ENCODE measurements around the gene ARMCX4.
"Not testable (repeated sequence)": the region's sequence is repeated elsewhere in the genome, so short reads cannot be mapped to it uniquely, and the experiment has no call there.

ARMCX4 gene

DNA sequence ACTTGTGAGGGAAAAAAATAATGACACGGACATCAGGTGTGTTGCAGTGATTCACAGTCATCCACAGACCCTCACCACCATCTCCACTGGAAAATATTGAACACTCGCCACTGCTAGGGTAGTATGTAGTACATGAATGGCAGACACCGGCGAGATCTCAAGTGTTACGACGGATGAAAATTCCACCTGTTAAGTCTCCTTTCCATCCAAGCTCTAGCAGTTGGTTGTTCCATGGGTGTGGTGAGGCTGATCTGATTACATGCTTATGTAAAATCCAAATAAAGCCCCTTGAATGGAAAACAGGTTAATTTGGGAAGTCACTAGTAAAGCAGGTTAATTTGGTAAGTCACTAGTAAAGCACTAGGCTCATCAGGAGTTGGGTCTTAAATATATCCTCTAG, 1.1 kb upstream of the ARMCX4 start:
- Histone ChIP-seq H3K79me2 (ENCODE audit: control insufficient read depth, low read length) (no peaks in the 10 kb centered on the region), H3K4me1 (ENCODE audit: control insufficient read depth, low read length) (no peaks in the 10 kb centered on the region), H3K4me3 (ENCODE audit: low read length) (no peak overlapping the region), H3K27ac (ENCODE audit: low read depth, low read length) (no peak overlapping the region), H3K9me3 (ENCODE audit: control insufficient read depth, insufficient read depth, low read length) (no peaks in the 10 kb centered on the region), H3K36me3 (ENCODE audit: control insufficient read depth, low read length) (no peaks in the 10 kb centered on the region), H3K4me2 (ENCODE audit: low read length) (no peak overlapping the region), H4K20me1 (ENCODE audit: control insufficient read depth, insufficient read depth, low read depth, low read length) (no peaks in the 10 kb centered on the region), H3K27me3 (ENCODE audit: control insufficient read depth, low read length) (no peaks in the 10 kb centered on the region), H3F3A (ENCODE audit: control insufficient read depth, insufficient read depth) (no peaks in the 10 kb centered on the region), H3K9me2 (replicated peaks; ENCODE audit: control insufficient read depth, low read length) (no peaks in the 10 kb centered on the region)
- TF ChIP-seq, protein P1, sequence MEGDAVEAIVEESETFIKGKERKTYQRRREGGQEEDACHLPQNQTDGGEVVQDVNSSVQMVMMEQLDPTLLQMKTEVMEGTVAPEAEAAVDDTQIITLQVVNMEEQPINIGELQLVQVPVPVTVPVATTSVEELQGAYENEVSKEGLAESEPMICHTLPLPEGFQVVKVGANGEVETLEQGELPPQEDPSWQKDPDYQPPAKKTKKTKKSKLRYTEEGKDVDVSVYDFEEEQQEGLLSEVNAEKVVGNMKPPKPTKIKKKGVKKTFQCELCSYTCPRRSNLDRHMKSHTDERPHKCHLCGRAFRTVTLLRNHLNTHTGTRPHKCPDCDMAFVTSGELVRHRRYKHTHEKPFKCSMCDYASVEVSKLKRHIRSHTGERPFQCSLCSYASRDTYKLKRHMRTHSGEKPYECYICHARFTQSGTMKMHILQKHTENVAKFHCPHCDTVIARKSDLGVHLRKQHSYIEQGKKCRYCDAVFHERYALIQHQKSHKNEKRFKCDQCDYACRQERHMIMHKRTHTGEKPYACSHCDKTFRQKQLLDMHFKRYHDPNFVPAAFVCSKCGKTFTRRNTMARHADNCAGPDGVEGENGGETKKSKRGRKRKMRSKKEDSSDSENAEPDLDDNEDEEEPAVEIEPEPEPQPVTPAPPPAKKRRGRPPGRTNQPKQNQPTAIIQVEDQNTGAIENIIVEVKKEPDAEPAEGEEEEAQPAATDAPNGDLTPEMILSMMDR (IDR thresholded peaks at IDR 0.05; ENCODE audit: low read depth, low read length, poor library complexity, severe bottlenecking), result no peak
- no peak for TF ChIP-seq EZH2phosphoT487 (IDR thresholded peaks at IDR 0.05; ENCODE audit: borderline replicate concordance, low read length)

DNA sequence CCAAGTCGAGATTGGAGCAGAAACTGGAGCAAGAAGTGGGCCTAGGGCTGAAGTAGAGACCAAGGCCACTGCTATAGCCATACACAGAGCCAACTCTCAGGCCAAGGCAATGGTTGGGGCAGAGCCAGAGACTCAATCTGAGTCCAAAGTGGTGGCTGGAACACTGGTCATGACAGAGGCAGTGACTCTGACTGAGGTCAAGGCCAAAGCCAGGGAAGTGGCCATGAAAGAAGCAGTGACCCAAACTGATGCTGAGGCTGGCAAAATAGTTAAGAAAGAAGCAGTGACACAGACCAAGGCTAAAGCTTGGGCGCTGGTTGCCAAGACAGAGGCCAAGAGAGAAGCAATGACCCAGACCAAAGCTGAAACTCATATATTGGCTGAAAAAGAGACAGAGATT, 3.5 kb downstream of the ARMCX4 start:
- Histone ChIP-seq H3K4me3 (ENCODE audit: low read length) (no peak overlapping the region), H3K27me3 (ENCODE audit: control insufficient read depth, low read length) (no peaks in the 10 kb centered on the region), H4K20me1 (ENCODE audit: control insufficient read depth, insufficient read depth, low read depth, low read length) (no peaks in the 10 kb centered on the region), H3K36me3 (ENCODE audit: control insufficient read depth, low read length) (no peaks in the 10 kb centered on the region), H3F3A (ENCODE audit: control insufficient read depth, insufficient read depth) (no peaks in the 10 kb centered on the region), H3K9me2 (replicated peaks; ENCODE audit: control insufficient read depth, low read length) (no peaks in the 10 kb centered on the region), H3K27ac (ENCODE audit: low read depth, low read length) (no peak overlapping the region), H3K9me3 (ENCODE audit: control insufficient read depth, insufficient read depth, low read length) (no peaks in the 10 kb centered on the region), H3K4me2 (ENCODE audit: low read length) (no peak overlapping the region), H3K79me2 (ENCODE audit: control insufficient read depth, low read length) (no peaks in the 10 kb centered on the region), H3K4me1 (ENCODE audit: control insufficient read depth, low read length) (no peaks in the 10 kb centered on the region)
- no peak for TF ChIP-seq EZH2phosphoT487 (IDR thresholded peaks at IDR 0.05; ENCODE audit: borderline replicate concordance, low read length)
- TF ChIP-seq, protein P1 (IDR thresholded peaks at IDR 0.05; ENCODE audit: low read depth, low read length, poor library complexity, severe bottlenecking), result no peak

DNA sequence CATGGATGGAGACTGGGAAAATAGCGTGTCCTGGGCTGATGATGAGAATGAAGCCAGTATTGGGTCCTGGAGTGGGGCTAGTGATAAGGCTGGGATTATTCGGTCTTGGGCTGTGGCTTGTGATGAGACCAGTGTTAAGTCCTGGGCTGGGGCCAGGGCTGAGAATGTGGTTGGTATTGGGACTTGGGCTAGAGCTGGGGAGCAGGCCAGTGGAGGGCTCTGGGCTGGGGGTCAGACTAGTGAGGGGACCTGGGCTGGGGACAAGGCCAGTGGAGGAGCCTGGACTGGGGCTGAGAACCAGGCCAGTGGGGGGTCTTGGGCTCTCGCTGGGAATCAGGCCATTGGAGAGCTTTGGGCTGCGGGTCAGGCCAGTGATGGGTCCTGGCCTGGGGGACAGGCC, 6.7 kb downstream of the ARMCX4 start:
- Histone ChIP-seq H3K36me3 (ENCODE audit: control insufficient read depth, low read length) (no peaks in the 10 kb centered on the region), H3K4me1 (ENCODE audit: control insufficient read depth, low read length) (no peaks in the 10 kb centered on the region), H3K4me2 (ENCODE audit: low read length) (no peak overlapping the region), H3F3A (ENCODE audit: control insufficient read depth, insufficient read depth) (no peaks in the 10 kb centered on the region), H3K9me3 (ENCODE audit: control insufficient read depth, insufficient read depth, low read length) (no peaks in the 10 kb centered on the region), H3K9me2 (replicated peaks; ENCODE audit: control insufficient read depth, low read length) (no peaks in the 10 kb centered on the region), H3K4me3 (ENCODE audit: low read length) (no peak overlapping the region), H3K27me3 (ENCODE audit: control insufficient read depth, low read length) (no peaks in the 10 kb centered on the region), H3K27ac (ENCODE audit: low read depth, low read length) (no peak overlapping the region), H3K79me2 (ENCODE audit: control insufficient read depth, low read length) (no peaks in the 10 kb centered on the region), H4K20me1 (ENCODE audit: control insufficient read depth, insufficient read depth, low read depth, low read length) (no peaks in the 10 kb centered on the region)
- TF ChIP-seq EZH2phosphoT487 (IDR thresholded peaks at IDR 0.05; ENCODE audit: borderline replicate concordance, low read length), result no peak
- TF ChIP-seq, protein P1 (IDR thresholded peaks at IDR 0.05; ENCODE audit: low read depth, low read length, poor library complexity, severe bottlenecking), result no peak

DNA sequence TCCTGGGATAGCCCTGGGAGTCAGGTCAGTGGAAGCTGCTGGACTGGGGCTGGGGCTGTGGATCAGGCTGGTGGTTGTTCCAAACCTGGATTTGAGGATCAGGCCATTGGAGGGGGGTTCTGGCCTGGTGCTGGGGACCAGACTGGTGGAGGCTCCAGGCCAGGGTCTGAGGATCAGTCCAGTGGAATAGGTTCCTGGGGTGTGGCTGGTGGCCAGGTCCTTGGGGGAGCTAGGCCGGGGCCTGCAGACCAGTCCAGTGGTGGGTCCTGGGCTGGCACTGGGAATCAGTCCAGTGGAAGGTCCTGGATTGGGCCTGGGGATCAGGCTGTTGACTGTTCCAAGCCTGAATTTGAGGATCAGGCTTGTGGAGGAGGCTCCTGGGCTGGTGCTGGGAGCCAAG, 8.0 kb downstream of the ARMCX4 start:
- Histone ChIP-seq H3K36me3 (ENCODE audit: control insufficient read depth, low read length) (no peaks in the 10 kb centered on the region), H3K4me3 (ENCODE audit: low read length) (no peak overlapping the region), H3K27me3 (ENCODE audit: control insufficient read depth, low read length) (no peaks in the 10 kb centered on the region), H3K9me2 (replicated peaks; ENCODE audit: control insufficient read depth, low read length) (no peaks in the 10 kb centered on the region), H3K9me3 (ENCODE audit: control insufficient read depth, insufficient read depth, low read length) (no peaks in the 10 kb centered on the region), H3K27ac (ENCODE audit: low read depth, low read length) (no peak overlapping the region), H3K4me1 (ENCODE audit: control insufficient read depth, low read length) (no peaks in the 10 kb centered on the region), H4K20me1 (ENCODE audit: control insufficient read depth, insufficient read depth, low read depth, low read length) (no peaks in the 10 kb centered on the region), H3F3A (ENCODE audit: control insufficient read depth, insufficient read depth) (no peaks in the 10 kb centered on the region), H3K79me2 (ENCODE audit: control insufficient read depth, low read length) (no peaks in the 10 kb centered on the region), H3K4me2 (ENCODE audit: low read length) (no peak overlapping the region)
- TF ChIP-seq EZH2phosphoT487 (IDR thresholded peaks at IDR 0.05; ENCODE audit: borderline replicate concordance, low read length), result no peak

DNA sequence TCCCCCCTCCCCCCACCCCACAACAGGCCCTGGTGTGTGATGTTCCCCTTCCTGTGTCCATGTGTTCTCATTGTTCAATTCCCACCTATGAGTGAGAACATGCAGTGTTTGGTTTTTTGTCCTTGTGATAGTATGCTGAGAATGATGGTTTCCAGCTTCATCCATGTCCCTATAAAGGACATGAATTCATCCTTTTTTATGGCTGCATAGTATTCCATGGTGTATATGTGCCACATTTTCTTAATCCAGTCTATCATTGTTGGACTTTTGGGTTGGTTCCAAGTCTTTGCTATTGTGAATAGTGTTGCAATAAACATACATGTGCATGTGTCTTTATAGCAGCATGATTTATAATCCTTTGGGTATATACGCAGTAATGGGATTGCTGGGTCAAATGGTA, 17.7 kb downstream of the ARMCX4 start:
- not testable (repeated sequence) for H3K27me3 ChIP-seq (ENCODE audit: control insufficient read depth, low read length); H3K36me3 ChIP-seq (ENCODE audit: control insufficient read depth, low read length)

More for the DNA sequence above, 17.7 kb downstream of the ARMCX4 start:
- H3K9me2 ChIP-seq (replicated peaks; ENCODE audit: control insufficient read depth, low read length); H3K79me2 ChIP-seq (ENCODE audit: control insufficient read depth, low read length); H3K27ac ChIP-seq (ENCODE audit: low read depth, low read length); H4K20me1 ChIP-seq (ENCODE audit: control insufficient read depth, insufficient read depth, low read depth, low read length); H3K4me3 ChIP-seq (ENCODE audit: low read length); H3K4me1 ChIP-seq (ENCODE audit: control insufficient read depth, low read length); H3F3A ChIP-seq (ENCODE audit: control insufficient read depth, insufficient read depth); H3K9me3 ChIP-seq (ENCODE audit: control insufficient read depth, insufficient read depth, low read length); H3K4me2 ChIP-seq (ENCODE audit: low read length): not testable (repeated sequence)
